Stimulated activated CD8-positive, alpha-beta memory T cell treated with anti-CD3 and anti-CD28 coated beads, Interleukin-7, amount 100 ng/mL, for 48 hours (primary cell): ENCODE results near the gene DNPH1.

Experiments used
- DNase-seq, 2 donors: peaks; one replicate each; pipeline ENCODE4 v3.0.0-alpha.2; 2020; ENCODE audit warnings: low read depth in 1 of 2; ENCODE audit errors: extremely low read depth in 1 of 2

The DNPH1 gene

GRCh38 chr6:43219119-43219518 is 10.2 kb downstream of the DNPH1 start:
- DNase-seq, result no peak

- no peak for DNase-seq
These were observed 11.9 kb downstream of the DNPH1 start for GRCh38 chr6:43217351-43217750.

GRCh38 chr6:43216200-43216599 is 13.1 kb downstream of the DNPH1 start:
- DNase-seq, result no peak

DNA sequence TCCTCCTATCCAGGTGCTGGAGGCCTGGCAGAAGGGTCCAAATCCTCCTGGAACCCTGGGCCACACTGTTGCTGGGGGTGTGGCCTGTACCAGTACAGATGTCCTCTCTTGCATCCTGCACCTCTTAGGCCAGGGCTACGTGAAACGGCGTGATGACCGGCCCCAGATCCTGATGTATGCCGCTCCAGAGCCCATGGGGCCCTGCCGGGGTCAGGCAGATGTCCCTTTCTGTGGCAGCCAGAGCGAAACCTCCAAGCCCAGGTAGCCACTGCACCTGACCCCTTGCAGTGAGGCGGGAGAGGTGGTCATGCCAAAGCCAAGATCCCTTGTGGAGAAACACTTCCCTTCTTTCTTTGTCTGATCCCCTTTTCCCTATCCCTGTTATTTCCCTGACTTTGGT is 14.2 kb downstream of the DNPH1 start:
- no peak for DNase-seq

DNA sequence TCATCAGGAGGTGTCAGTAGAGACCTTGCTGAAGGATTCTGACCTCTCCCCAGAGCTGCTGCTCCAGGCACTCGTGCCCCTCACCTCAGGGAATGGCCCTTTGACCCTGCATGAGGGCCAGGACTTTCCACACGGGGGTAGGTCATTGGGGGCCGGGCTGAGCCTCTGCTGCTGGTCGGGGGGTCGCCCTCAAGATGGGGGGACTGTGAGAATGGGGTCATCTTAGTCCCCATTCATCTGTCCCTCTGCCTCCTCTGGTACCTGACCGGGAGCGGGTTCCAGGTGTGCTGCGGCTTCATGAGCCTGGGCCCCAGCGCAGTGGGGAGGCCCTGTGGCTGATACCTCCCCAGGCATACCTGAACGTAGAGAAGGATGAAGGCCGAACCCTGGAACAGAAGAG is 15.8 kb downstream of the DNPH1 start:
- DNase-seq, result no peak

DNA sequence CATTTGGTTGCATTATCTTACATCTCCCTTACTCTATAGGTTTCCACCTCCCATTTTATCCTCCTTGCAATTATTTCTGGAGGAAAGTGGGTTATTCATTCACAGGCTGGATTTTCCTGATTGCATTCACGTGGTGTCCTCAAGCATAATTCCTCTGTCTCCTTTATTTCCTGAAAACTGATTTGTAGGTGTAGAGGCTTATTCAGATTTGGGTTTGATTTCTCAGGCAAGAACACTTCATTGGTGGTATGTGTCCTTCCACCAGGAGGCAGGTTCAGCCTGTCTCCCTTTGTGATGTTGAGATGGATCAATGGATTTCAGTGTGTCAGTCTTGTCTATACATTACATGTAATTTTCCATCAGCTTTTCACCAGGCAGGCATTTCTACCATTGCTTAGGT is 17.3 kb downstream of the DNPH1 start:
- no peak for DNase-seq

- DNase-seq, result no peak
These were observed 22.0 kb downstream of the DNPH1 start for GRCh38 chr6:43207286-43207685.

GRCh38 chr6:43205849-43206248 is 23.4 kb downstream of the DNPH1 start:
- no peak for DNase-seq

GRCh38 chr6:43204271-43205105 is 24.8 kb downstream of the DNPH1 start:
- DNase-seq, result no peak

- no peak for DNase-seq
These were observed 25.6 kb downstream of the DNPH1 start for GRCh38 chr6:43203718-43204095.

DNA sequence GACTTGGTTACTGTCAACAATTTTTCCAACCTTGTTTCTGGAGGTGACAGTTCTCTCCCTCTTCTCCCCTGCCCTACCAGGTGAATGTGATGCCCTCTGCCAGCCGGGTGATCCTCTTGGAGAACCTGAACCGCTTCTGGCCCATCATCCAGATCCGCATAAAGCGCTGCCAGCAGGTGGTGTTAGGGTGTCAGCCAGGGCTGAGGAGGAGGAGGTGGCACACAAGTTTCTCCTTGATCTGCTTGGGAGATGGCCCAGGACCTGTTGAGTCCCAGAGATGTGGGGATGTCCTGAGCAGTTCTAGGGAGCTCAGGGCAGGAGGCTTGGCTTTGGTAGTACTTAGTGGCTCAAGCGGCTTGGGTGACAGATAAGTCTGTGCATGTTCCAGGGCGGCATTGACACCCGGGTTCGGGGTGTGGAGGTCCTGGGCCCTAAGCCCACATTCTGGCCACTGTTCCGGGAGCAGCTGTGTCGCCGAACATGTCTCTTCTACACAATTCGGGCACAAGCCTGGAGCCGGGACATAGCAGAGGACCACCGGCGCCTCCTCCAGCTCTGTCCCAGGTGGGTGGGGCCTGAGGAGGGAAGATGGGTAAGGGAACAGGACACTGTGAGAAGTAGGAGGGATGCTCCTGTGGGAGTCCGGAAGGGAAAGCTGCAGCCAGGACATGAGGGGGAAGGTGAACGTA is 26.1 kb downstream of the DNPH1 start:
- DNase-seq, result no peak

GRCh38 chr6:43202451-43202850 is 26.8 kb downstream of the DNPH1 start:
- no peak for DNase-seq

- no peak for DNase-seq
These were observed 28.7 kb downstream of the DNPH1 start for GRCh38 chr6:43200541-43200940.

DNA sequence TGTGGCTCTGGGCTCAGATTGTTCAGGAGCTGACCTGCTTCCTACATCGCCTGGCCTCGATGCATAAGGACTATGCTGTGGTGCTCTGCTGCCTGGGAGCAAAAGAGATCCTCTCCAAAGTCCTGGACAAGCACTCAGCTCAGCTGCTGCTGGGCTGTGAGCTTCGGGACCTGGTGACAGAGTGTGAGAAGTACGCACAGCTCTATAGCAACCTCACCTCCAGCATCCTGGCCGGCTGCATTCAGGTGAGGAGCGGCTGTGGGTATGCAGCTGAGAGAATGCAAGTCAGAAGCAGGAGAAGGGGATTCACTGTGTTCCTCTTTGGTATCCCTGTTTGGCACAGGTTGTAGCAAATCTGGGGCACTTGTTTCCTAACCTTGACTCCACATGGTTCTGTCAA is 29.4 kb downstream of the DNPH1 start:
- no peak for DNase-seq

GRCh38 chr6:43196337-43196736 is 32.9 kb downstream of the DNPH1 start:
- DNase-seq, result no peak

- DNase-seq, result no peak
These were observed 35.4 kb downstream of the DNPH1 start for GRCh38 chr6:43193929-43194328.

DNA sequence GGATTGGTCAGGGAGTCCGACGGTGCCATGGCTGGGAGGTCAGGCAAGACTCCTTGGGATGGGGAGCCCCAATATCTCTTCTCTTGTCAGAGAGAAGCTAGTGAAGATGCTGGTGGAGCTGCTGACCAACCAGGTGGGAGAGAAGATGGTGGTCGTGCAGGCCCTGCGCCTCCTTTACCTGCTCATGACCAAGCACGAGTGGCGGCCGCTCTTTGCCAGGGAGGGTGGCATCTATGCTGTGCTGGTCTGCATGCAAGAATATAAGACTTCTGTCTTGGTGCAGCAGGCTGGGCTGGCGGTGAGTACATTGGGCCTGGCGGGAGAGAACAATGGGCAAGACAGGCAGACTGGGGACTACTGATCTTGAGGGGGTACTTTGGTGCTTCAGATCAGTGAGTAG is 36.4 kb downstream of the DNPH1 start:
- DNase-seq, result no peak

- DNase-seq, result no peak
These were observed 39.4 kb downstream of the DNPH1 start for GRCh38 chr6:43189776-43190304.

DNA sequence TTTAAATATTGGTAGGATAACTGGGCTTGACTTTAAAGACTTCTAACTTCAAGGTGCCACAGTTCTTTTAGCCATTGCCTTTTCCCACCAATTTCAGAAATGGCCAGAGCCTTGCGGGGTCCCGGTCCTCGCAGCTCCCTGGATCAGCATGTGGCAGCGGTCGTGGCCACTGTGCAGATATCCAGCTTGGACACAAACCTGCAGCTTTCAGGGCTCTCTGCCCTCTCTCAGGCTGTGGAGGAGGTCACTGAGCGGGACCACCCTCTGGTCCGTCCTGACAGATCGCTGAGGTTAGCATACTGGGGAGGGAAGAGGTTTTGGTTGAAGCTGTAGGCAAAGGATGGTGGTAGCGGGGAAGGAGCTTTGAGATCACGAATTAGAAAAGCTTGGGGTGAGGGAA is 40.9 kb downstream of the DNPH1 start:
- DNase-seq, result no peak

GRCh38 chr6:43187821-43188220 is 41.5 kb downstream of the DNPH1 start:
- DNase-seq, result no peak

DNA sequence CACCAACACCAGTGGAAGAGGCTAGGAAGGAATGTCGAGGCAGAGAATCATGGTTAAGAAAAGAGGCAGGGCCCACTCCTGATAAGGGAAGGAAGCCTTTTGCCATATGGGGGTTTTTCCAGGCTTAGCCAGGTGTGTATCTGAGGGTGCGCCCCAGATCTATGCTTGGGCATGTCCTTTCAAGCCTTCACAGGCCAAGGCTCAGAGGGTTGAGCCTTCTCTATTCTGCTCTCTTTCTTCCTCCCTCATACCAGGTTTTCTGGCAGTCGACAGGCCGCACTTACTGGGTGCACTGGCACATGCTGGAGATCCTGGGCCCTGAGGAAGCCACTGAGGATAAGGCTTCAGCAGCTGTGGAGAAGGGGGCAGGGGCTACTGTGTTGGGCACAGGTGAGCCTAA is 42.6 kb downstream of the DNPH1 start:
- no peak for DNase-seq

- no peak for DNase-seq
These were observed 43.3 kb downstream of the DNPH1 start for GRCh38 chr6:43186019-43186418.
